Sigmoid colon (tissue), 4 donors: ENCODE results near the gene PLG.

ENCODE experiments used
- POLR2AphosphoS5 ChIP-seq, 4 donors: sonication (generic); formaldehyde crosslinking; IDR thresholded peaks; one replicate each; pipeline ENCODE4 v1.6.1; 2017; ENCODE audit warnings: antibody characterized with exemption in 4 of 4
- TF ChIP-seq, protein P1 (sequence below), 4 experiments: fragments of 450-650 bp in 3 of 4; fragments of 200-600 bp in 1 of 4; IDR thresholded peaks; one replicate each; pipeline ENCODE4 v1.5.1; 2016 to 2019; ENCODE audit warnings: antibody characterized with exemption in 4 of 4, mild to moderate bottlenecking in 3 of 4, moderate library complexity in 2 of 4

DNA sequence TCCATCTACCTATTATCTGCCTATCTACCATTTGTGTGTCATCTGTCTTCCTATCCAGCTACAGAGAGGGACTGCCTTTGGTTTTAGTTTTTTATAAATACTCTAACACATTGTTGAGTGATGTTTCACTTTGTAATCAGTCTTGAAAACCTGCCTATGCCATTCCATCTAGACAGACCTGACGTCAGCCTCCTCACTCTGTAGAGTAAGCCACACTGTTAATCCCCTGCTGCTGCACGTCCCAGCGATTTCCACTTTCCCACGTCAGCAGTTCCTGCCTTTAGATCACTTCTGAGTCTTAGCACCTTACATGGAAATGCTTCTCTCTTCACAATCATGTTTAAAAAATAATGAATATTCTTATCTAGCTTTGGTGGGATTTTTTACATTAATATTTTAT, 54.8 kb downstream of the PLG start:
- TF ChIP-seq, protein P1, sequence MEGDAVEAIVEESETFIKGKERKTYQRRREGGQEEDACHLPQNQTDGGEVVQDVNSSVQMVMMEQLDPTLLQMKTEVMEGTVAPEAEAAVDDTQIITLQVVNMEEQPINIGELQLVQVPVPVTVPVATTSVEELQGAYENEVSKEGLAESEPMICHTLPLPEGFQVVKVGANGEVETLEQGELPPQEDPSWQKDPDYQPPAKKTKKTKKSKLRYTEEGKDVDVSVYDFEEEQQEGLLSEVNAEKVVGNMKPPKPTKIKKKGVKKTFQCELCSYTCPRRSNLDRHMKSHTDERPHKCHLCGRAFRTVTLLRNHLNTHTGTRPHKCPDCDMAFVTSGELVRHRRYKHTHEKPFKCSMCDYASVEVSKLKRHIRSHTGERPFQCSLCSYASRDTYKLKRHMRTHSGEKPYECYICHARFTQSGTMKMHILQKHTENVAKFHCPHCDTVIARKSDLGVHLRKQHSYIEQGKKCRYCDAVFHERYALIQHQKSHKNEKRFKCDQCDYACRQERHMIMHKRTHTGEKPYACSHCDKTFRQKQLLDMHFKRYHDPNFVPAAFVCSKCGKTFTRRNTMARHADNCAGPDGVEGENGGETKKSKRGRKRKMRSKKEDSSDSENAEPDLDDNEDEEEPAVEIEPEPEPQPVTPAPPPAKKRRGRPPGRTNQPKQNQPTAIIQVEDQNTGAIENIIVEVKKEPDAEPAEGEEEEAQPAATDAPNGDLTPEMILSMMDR (IDR thresholded peaks at IDR 0.05), result no peak
- TF ChIP-seq POLR2AphosphoS5 (IDR thresholded peaks at IDR 0.05), result no peak
